SJCRH30 (cell line): Measurements from ENCODE around the gene ACRBP. TPM values are rescaled to one million over a fixed set of nuclear protein-coding genes. Genes with fewer than 3 reads are reported as not detected.

Source experiments
- DNase-seq, 2 experiments: peaks; one replicate each; pipeline ENCODE4 v3.0.0-alpha.2; 2015 to 2020
- H3K27ac ChIP-seq: fragments of 250-450 bp; sonication (Bioruptor Pico); 2 replicates; pipeline ENCODE4 v1.5.1; 2020; ENCODE audit warnings: mild to moderate bottlenecking, moderate library complexity
- H3K27me3 ChIP-seq: fragments of 250-450 bp; sonication (Bioruptor Pico); 2 replicates; pipeline ENCODE4 v1.5.1; 2020; ENCODE audit warnings: mild to moderate bottlenecking, moderate library complexity
- H3K36me3 ChIP-seq: fragments of 250-450 bp; sonication (Bioruptor Pico); 2 replicates; pipeline ENCODE4 v1.5.1; 2020; ENCODE audit warnings: mild to moderate bottlenecking, moderate library complexity
- H3K4me1 ChIP-seq: fragments of 250-450 bp; sonication (Bioruptor Pico); 2 replicates; pipeline ENCODE4 v1.5.1; 2020; ENCODE audit warnings: mild to moderate bottlenecking, moderate library complexity
- H3K4me3 ChIP-seq: fragments of 250-450 bp; sonication (Bioruptor Pico); 2 replicates; pipeline ENCODE4 v1.5.1; 2020; ENCODE audit warnings: mild to moderate bottlenecking, moderate library complexity
- H3K9me3 ChIP-seq: fragments of 250-450 bp; sonication (Bioruptor Pico); replicated peaks from 2 replicates; pipeline ENCODE4 v1.5.1; 2020; ENCODE audit warnings: mild to moderate bottlenecking, moderate library complexity
- total RNA-seq: library from RNA; depleted of rRNA; stranded (reverse); fragments of >200 nt; shearing (Covaris generic); gene quantifications from 2 replicates; pipeline ENCODE4 v1.2.3, GENCODE V29; 2014; rRNA removed

ACRBP gene
- total RNA-seq, 1 experiment from 2014 or later: not detected

DNA sequence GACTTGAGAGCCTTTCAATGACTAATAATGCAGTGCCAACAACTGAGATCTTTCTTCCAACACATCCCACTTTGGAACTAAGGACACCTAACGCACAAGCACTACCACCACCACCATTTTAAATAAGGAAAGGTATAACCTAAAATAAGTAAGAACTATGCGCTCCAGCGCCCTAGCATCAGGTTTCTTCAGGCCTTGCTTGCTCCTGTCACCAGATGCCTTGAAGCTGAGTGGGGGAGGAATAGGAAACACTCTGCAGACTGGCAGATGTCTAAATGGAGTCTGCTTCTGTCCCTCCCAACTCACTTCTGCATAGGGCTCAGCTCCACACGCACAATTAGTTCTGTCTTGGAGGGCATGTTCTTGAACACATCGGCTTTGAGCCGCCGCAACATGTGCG, 55.1 kb downstream of the ACRBP start:
- H3K4me1 ChIP-seq: no peaks in the 10 kb centered on the region
- no peak overlapping the region for H3K27ac ChIP-seq

More for the DNA sequence above, 55.1 kb downstream of the ACRBP start:
- H3K9me3 ChIP-seq: no peaks in the 10 kb centered on the region
- no peak overlapping the region for H3K4me3 ChIP-seq
- H3K27me3 ChIP-seq: no peaks in the 10 kb centered on the region
- peaks cover 92% of the 10 kb centered on the region for H3K36me3 ChIP-seq
- no peak for DNase-seq

Other genes starting within 250 kb of the ACRBP start
- 0.12 and 0.15 TPM in 2 replicates for gene CD27, start 202.5 kb downstream of the ACRBP start, total RNA-seq
- 2.2 and 4.9 TPM in 2 replicates for gene TAPBPL, start 195.4 kb downstream of the ACRBP start, total RNA-seq
- 7.3 and 8.0 TPM in 2 replicates for gene VAMP1, start 176.8 kb downstream of the ACRBP start, total RNA-seq
- gene MRPL51, start 154.2 kb downstream of the ACRBP start, total RNA-seq: 200 and 208 TPM in 2 replicates
- 215 and 218 TPM in 2 replicates for gene NCAPD2, start 153.3 kb downstream of the ACRBP start, total RNA-seq
- 4,776 and 4,843 TPM in 2 replicates for gene GAPDH, start 112.9 kb downstream of the ACRBP start, total RNA-seq
- gene IFFO1, start 91.4 kb downstream of the ACRBP start, total RNA-seq: 10.3 and 13.8 TPM in 2 replicates
- 63.8 and 67.7 TPM in 2 replicates for gene NOP2, start 79.1 kb downstream of the ACRBP start, total RNA-seq
- 300 and 311 TPM in 2 replicates for gene CHD4, start 40.1 kb downstream of the ACRBP start, total RNA-seq
- gene LPAR5, start 11.5 kb downstream of the ACRBP start, total RNA-seq: not detected in 2 replicates
- 25.1 and 28.7 TPM in 2 replicates for gene ING4, start 15.7 kb upstream of the ACRBP start, total RNA-seq
- 40.5 and 46.5 TPM in 2 replicates for gene ZNF384, start 41.9 kb upstream of the ACRBP start, total RNA-seq
- gene PIANP, start 53.4 kb upstream of the ACRBP start, total RNA-seq: 0.15 and 0.28 TPM in 2 replicates
- gene COPS7A, start 76.6 kb upstream of the ACRBP start, total RNA-seq: 34.1 and 35.9 TPM in 2 replicates
- gene MLF2, start 105.7 kb upstream of the ACRBP start, total RNA-seq: 161 and 175 TPM in 2 replicates
- gene PTMS, start 118.9 kb upstream of the ACRBP start, total RNA-seq: 84.2 and 89.9 TPM in 2 replicates
- 0.16 TPM in 1 of 2 replicates, not detected in the other for gene LAG3, start 125.1 kb upstream of the ACRBP start, total RNA-seq
- gene CD4, start 142.1 kb upstream of the ACRBP start, total RNA-seq: not detected in 2 replicates
- gene GPR162, start 174.4 kb upstream of the ACRBP start, total RNA-seq: 2.2 and 3.5 TPM in 2 replicates
- gene P3H3, start 181.0 kb upstream of the ACRBP start, total RNA-seq: 13.7 and 19.3 TPM in 2 replicates
- 2.2 and 3.2 TPM in 2 replicates for gene GNB3, start 193.5 kb upstream of the ACRBP start, total RNA-seq
- gene CDCA3, start 203.9 kb upstream of the ACRBP start, total RNA-seq: 96.8 and 104 TPM in 2 replicates
- 76.7 and 78.0 TPM in 2 replicates for gene USP5, start 204.7 kb upstream of the ACRBP start, total RNA-seq
- gene TPI1, start 220.1 kb upstream of the ACRBP start, total RNA-seq: 1,296 and 1,386 TPM in 2 replicates
- gene SPSB2, start 225.9 kb upstream of the ACRBP start, total RNA-seq: 2.6 and 3.7 TPM in 2 replicates